Lung (tissue), 12 donors: ENCODE measurements around the gene RPL27A. TPM values are rescaled to one million over a fixed set of nuclear protein-coding genes. Genes with fewer than 3 reads are reported as not detected.
A peak's percentile ranks its signal among the peaks of the same experiment; 100 is the strongest.

Experiments used
- ATAC-seq: fragments of 200-7000 bp; cut with Tn5 transposase; one replicate; pipeline ENCODE4 v1.9.1; 2020; ENCODE audit warnings: moderate number of reproducible peaks; ENCODE audit not compliant: insufficient read depth, low FRiP score
- DNase-seq, 3 donors: peaks; one replicate each; pipeline ENCODE4 v3.0.0-alpha.2; 2013 to 2017
- H3K27ac ChIP-seq, 2 donors: one replicate each; pipeline ENCODE4 v1.5.1; 2013; ENCODE audit warnings: mild to moderate bottlenecking in 2 of 2, moderate library complexity in 2 of 2, control low read depth in 1 of 2, inconsistent platforms in 1 of 2, low read depth in 1 of 2, low read length in 1 of 2
- H3K27me3 ChIP-seq, 3 donors: one replicate each; pipeline ENCODE4 v1.5.1; 2013; ENCODE audit warnings: low read length in 2 of 3; ENCODE audit not compliant: control insufficient read depth in 3 of 3, insufficient read depth in 3 of 3
- H3K36me3 ChIP-seq, 4 donors: one replicate each; pipeline ENCODE4 v1.5.1; 2013; ENCODE audit warnings: low read length in 4 of 4, mild to moderate bottlenecking in 1 of 4, moderate library complexity in 1 of 4; ENCODE audit not compliant: control insufficient read depth in 4 of 4, insufficient read depth in 4 of 4
- H3K4me1 ChIP-seq, 5 donors: one replicate each; pipeline ENCODE4 v1.5.1; 2013; ENCODE audit warnings: low read length in 5 of 5, mild to moderate bottlenecking in 2 of 5, moderate library complexity in 1 of 5; ENCODE audit not compliant: control insufficient read depth in 5 of 5, insufficient read depth in 5 of 5
- H3K4me3 ChIP-seq: one replicate; pipeline ENCODE4 v1.5.1; 2013; ENCODE audit warnings: mild to moderate bottlenecking, control low read depth, moderate library complexity
- H3K9ac ChIP-seq, 2 donors: one replicate each; pipeline ENCODE4 v1.5.1; 2013; ENCODE audit warnings: low read length in 2 of 2, control low read depth in 1 of 2; ENCODE audit not compliant: insufficient read depth in 1 of 2
- H3K9me3 ChIP-seq, 4 donors: one replicate each; pipeline ENCODE4 v1.5.1; 2013; ENCODE audit warnings: low read length in 3 of 4, mild to moderate bottlenecking in 1 of 4, moderate library complexity in 1 of 4; ENCODE audit not compliant: control insufficient read depth in 4 of 4, insufficient read depth in 3 of 4
- WGBS, 2 donors: extraction: QIAGEN DNeasy Blood & Tissue Kit; methylation state at CpG; one replicate each; pipeline ENCODE4 v1.1.7; 2013; 5-methylcytosine and 5-hydroxymethylcytosine counted together
- polyA plus RNA-seq, 2 donors: library from polyadenylated mRNA; stranded (reverse); fragments of 200-250 nt; gene quantifications; one replicate each; pipeline ENCODE4 v1.2.1, GENCODE V29; 2013
- total RNA-seq, 2 donors: library from RNA; depleted of rRNA in 1 of 2; stranded (reverse); fragments of >200 nt in 1 of 2; gene quantifications; one replicate each; pipeline ENCODE4 v1.2.1, GENCODE V29; 2014 to 2021
- TF ChIP-seq, protein P1 (sequence below): IDR thresholded peaks from 2 replicates; pipeline ENCODE4 v1.5.1; 2012; ENCODE audit warnings: mild to moderate bottlenecking; ENCODE audit errors: control extremely low read depth, extremely low read depth
- donor health status: control.
- donor health status: control.
- donor health status: Bipolar disorder and iron deficiency.
- donor health status: healthy.
- donor health status: DM: yes; HTN: yes; CAD: no.

RPL27A gene
- total and polyA plus RNA-seq, 4 donors, result 673 to 4,912 (median 1,413) TPM

DNA sequence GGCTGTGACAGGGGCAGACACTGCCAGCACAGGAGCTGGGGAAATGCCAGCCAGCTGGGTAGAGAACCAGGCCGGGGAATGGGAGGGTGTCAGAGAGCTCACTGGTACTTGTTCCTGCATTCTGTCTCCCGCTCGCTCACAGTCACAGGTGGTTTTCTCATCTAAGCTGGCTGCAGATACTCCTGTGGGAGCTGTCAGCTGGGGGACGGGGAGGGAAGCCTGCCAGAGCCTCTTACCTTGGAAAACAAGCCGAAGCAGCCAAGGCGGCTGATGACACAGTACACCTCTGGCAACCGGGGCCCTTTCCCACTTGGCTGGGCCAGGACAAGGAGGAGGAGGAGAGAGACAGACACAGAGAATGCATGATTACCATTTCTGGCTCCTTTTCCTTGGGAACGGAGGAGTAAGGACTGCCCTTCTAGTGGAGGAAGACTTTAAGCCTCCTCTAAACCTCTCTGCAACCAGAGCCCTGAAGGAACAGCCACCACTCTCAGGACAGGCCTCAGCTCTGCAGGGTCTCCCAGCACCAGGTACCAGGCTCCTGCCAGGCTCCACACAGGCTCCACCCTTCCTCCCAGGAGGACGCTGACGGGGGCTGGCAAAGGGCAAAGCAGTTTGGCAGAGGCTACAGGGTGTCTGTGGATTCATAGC, 25.1 kb downstream of the RPL27A start:
- TF ChIP-seq, protein P1, sequence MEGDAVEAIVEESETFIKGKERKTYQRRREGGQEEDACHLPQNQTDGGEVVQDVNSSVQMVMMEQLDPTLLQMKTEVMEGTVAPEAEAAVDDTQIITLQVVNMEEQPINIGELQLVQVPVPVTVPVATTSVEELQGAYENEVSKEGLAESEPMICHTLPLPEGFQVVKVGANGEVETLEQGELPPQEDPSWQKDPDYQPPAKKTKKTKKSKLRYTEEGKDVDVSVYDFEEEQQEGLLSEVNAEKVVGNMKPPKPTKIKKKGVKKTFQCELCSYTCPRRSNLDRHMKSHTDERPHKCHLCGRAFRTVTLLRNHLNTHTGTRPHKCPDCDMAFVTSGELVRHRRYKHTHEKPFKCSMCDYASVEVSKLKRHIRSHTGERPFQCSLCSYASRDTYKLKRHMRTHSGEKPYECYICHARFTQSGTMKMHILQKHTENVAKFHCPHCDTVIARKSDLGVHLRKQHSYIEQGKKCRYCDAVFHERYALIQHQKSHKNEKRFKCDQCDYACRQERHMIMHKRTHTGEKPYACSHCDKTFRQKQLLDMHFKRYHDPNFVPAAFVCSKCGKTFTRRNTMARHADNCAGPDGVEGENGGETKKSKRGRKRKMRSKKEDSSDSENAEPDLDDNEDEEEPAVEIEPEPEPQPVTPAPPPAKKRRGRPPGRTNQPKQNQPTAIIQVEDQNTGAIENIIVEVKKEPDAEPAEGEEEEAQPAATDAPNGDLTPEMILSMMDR, result no peak
- WGBS, 2 donors, result 83 to 93% methylated on average over 10 of the region's 10 CpGs
- no peaks in the 10 kb centered on the region for H3K27me3 ChIP-seq
- H3K4me3 ChIP-seq, result no peak overlapping the region
- peaks cover 0 to 9% (median 0%) of the 10 kb centered on the region in 5 donors for H3K4me1 ChIP-seq
- no peak overlapping the region for H3K9ac ChIP-seq
- peak overlapping the region; percentile 30 to 80 for H3K27ac ChIP-seq
- DNase-seq (no peak), ATAC-seq (no peak)
- no peaks in the 10 kb centered on the region for H3K9me3 ChIP-seq
- H3K36me3 ChIP-seq, result peaks cover 6 to 58% (median 46%) of the 10 kb centered on the region in 4 donors

- DNase-seq (peak; percentile 80 to 87 (median 85)), ATAC-seq (no peak)
- Histone ChIP-seq H3K36me3 (peaks cover 4 to 52% (median 40%) of the 10 kb centered on the region in 4 donors), H3K27ac (peak overlapping the region; percentile 34 to 80), H3K9me3 (no peaks in the 10 kb centered on the region), H3K4me1 (peaks cover 0 to 9% (median 0%) of the 10 kb centered on the region in 5 donors), H3K27me3 (no peaks in the 10 kb centered on the region), H3K4me3 (no peak overlapping the region), H3K9ac (no peak overlapping the region)
- TF ChIP-seq, protein P1, result no peak
- WGBS, 2 donors, result 70 to 78% methylated on average over 12 of the region's 12 CpGs
Observed at GRCh38 chr11:8709002-8709672, 26.5 kb downstream of the RPL27A start.

DNA sequence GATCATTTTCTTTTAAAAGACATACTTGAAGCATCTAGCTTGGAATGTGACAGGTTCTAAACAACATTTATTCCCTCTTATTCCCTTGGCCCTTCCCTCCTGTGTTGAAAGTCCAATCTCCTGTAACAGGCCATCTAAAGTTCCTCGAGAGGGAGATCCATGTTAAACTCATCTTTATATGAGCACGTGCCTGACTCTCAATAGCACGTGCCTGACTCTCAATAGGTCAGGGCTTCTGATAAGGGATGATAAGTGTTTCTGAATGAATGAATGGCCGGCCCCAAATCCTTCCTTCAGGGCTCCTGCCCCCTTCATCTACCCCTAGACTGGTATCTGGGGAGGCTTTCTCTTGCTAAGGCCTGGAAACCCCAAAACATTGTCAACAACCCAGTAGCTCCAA, 27.2 kb downstream of the RPL27A start:
- no peaks in the 10 kb centered on the region for H3K9me3 ChIP-seq
- H3K4me3 ChIP-seq, result no peak overlapping the region
- peaks cover 0 to 13% (median 3%) of the 10 kb centered on the region in 5 donors for H3K4me1 ChIP-seq
- WGBS, 2 donors, result 87 to 97% methylated on average over 4 of the region's 4 CpGs
- no peak overlapping the region for H3K9ac ChIP-seq
- TF ChIP-seq, protein P1, result no peak
- H3K27me3 ChIP-seq, result no peaks in the 10 kb centered on the region
- peak overlapping the region in 1 of 2 donors; percentile 80 for H3K27ac ChIP-seq
- ATAC-seq (no peak), DNase-seq (no peak)
- peaks cover 0 to 55% (median 43%) of the 10 kb centered on the region in 4 donors for H3K36me3 ChIP-seq
